Peyer's patch (tissue), 4 donors: ENCODE measurements around the gene BMP6. TPM values are rescaled to one million over a fixed set of nuclear protein-coding genes. Genes with fewer than 3 reads are reported as not detected.

ENCODE experiments used
- DNase-seq, 3 donors: peaks; one replicate each; pipeline ENCODE4 v3.0.0-alpha.2; 2017 to 2019
- H3K27ac ChIP-seq, 4 donors: fragments of 200-600 bp; sonication (generic); one replicate each; pipeline ENCODE4 v1.5.1; 2016 to 2019
- H3K27me3 ChIP-seq, 2 donors: fragments of 200-600 bp; sonication (generic); one replicate each; pipeline ENCODE4 v1.5.1; 2019
- H3K36me3 ChIP-seq, 3 donors: fragments of 200-600 bp; sonication (generic); one replicate each; pipeline ENCODE4 v1.5.1; 2016 to 2019
- H3K4me1 ChIP-seq, 4 donors: fragments of 200-600 bp; sonication (generic); one replicate each; pipeline ENCODE4 v1.5.1; 2016 to 2019
- H3K4me3 ChIP-seq, 4 donors: fragments of 200-600 bp; sonication (generic); 1 replicate in 3 of 4; 2 replicates in 1 of 4; pipeline ENCODE4 v1.5.1; 2016 to 2019; ENCODE audit warnings: mild to moderate bottlenecking in 1 of 4
- H3K9me3 ChIP-seq, 4 donors: fragments of 200-600 bp; sonication (generic); one replicate each; pipeline ENCODE4 v1.5.1; 2016 to 2019; ENCODE audit warnings: mild to moderate bottlenecking in 1 of 4
- POLR2A ChIP-seq, 2 donors: fragments of 450-650 bp; IDR thresholded peaks; one replicate each; pipeline ENCODE4 v1.5.1; 2017; ENCODE audit warnings: antibody characterized with exemption in 2 of 2, mild to moderate bottlenecking in 2 of 2, moderate library complexity in 2 of 2
- total RNA-seq, 4 donors: library from RNA; depleted of rRNA; stranded (reverse); fragments of >200 nt; gene quantifications; one replicate each; pipeline ENCODE4 v1.1.0, GENCODE V29; 2016
- TF ChIP-seq, protein P1 (sequence below), 6 experiments: fragments of 450-650 bp in 4 of 6; fragments of 200-600 bp in 2 of 6; sonication (generic) in 1 of 6; IDR thresholded peaks; one replicate each; pipeline ENCODE4 v1.5.1; 2017 to 2019; ENCODE audit warnings: antibody characterized with exemption in 6 of 6, mild to moderate bottlenecking in 3 of 6, moderate library complexity in 1 of 6

Gene BMP6
- total RNA-seq, 4 donors from 2014 or later, result 0.88 to 3.6 (median 2.2) TPM

DNA sequence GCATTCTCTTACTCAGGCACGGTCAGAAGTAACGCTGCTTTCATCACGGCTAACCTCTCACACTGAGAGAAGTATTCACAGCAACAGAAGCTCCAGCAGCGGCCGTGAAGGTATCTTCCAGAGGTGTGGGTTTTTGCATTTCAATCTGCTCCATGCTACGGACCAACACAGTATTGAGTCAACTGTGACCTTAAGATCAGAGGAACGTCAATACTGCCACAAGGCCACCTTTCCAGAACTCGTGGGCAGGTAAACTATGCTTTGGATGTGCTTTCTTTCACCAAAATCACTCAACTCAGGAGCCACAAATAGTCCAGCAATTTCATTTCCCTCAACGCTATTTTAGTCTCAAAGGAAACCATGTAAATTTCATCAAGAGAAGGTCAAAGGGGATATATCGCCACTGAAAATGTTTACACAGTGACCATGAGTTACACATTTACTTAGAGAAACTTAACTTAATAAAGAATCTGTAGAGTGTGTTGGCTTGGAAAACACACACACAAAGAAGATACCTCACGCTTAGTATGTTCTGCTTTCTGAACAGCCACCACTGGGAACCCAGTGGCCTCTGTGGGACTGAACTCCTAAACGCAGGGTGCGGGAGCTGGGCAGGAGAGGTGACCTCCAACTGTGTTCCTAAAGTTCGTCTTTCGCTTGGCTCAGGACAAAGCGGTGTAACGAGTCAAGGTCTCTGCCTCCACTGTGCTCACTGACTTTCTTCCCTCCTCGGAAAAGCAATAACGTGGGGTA, 156.8 kb downstream of the BMP6 start:
- Histone ChIP-seq H3K27ac (no peak overlapping the region), H3K9me3 (no peaks in the 10 kb centered on the region), H3K4me3 (no peak overlapping the region), H3K36me3 (peaks cover 0 to 74% (median 3%) of the 10 kb centered on the region in 3 donors), H3K4me1 (no peaks in the 10 kb centered on the region), H3K27me3 (no peaks in the 10 kb centered on the region)
- TF ChIP-seq, protein P1, sequence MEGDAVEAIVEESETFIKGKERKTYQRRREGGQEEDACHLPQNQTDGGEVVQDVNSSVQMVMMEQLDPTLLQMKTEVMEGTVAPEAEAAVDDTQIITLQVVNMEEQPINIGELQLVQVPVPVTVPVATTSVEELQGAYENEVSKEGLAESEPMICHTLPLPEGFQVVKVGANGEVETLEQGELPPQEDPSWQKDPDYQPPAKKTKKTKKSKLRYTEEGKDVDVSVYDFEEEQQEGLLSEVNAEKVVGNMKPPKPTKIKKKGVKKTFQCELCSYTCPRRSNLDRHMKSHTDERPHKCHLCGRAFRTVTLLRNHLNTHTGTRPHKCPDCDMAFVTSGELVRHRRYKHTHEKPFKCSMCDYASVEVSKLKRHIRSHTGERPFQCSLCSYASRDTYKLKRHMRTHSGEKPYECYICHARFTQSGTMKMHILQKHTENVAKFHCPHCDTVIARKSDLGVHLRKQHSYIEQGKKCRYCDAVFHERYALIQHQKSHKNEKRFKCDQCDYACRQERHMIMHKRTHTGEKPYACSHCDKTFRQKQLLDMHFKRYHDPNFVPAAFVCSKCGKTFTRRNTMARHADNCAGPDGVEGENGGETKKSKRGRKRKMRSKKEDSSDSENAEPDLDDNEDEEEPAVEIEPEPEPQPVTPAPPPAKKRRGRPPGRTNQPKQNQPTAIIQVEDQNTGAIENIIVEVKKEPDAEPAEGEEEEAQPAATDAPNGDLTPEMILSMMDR (IDR thresholded peaks at IDR 0.05), result no peak
- no peak for TF ChIP-seq POLR2A (IDR thresholded peaks at IDR 0.05)
- DNase-seq, result no peak

DNA sequence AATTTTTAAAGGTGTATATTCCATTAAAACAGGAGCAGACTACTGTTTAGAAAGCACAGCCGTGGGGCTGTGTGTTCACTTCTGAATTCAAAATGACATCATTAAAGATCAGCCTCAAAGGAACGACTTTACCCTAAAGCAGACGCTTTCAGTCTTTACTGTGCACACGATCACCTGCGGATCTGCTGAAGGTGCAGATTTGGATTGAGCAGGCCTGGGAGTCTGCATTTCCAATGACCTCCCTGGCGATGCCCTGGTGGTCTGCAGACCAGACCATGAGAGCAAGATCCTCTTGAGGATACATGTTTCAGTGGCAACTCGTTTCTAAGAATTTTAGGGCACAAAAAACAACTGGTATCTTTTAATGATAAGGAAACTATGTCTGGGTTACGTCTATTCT, 157.5 kb downstream of the BMP6 start:
- no peak overlapping the region for H3K4me3 ChIP-seq
- peaks cover 0 to 81% (median 3%) of the 10 kb centered on the region in 3 donors for H3K36me3 ChIP-seq
- no peak for DNase-seq
- H3K4me1 ChIP-seq, result no peaks in the 10 kb centered on the region
- H3K27ac ChIP-seq, result no peak overlapping the region
- TF ChIP-seq POLR2A (IDR thresholded peaks at IDR 0.05), result no peak
- TF ChIP-seq, protein P1 (IDR thresholded peaks at IDR 0.05), result no peak
- H3K27me3 ChIP-seq, result no peaks in the 10 kb centered on the region
- H3K9me3 ChIP-seq, result no peaks in the 10 kb centered on the region

DNA sequence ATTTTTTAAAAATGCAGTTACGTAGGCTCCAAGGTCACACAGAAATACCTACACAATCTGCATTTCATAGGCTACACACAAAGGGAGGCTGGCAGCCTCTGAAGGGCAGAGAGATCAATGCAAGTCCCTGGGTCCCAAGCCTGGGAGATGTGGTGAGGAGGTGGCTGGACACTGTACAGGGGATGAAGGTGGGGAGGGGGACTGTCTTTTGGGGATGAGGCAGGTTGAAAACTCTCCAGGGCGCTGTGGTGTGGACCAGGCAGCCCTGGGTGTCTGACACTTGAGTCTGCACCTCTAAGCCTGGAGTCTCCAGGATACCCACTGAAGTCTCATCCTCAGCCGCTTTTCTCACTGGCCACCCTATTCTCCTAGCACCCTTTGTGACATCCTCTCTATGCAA, 160.2 kb downstream of the BMP6 start:
- no peak overlapping the region for H3K4me3 ChIP-seq
- no peaks in the 10 kb centered on the region for H3K4me1 ChIP-seq
- TF ChIP-seq POLR2A (IDR thresholded peaks at IDR 0.05), result no peak
- TF ChIP-seq, protein P1 (IDR thresholded peaks at IDR 0.05), result no peak
- peaks cover 0 to 97% (median 3%) of the 10 kb centered on the region in 3 donors for H3K36me3 ChIP-seq
- no peaks in the 10 kb centered on the region for H3K27me3 ChIP-seq
- no peak overlapping the region for H3K27ac ChIP-seq
- no peak for DNase-seq
- H3K9me3 ChIP-seq, result no peaks in the 10 kb centered on the region

DNA sequence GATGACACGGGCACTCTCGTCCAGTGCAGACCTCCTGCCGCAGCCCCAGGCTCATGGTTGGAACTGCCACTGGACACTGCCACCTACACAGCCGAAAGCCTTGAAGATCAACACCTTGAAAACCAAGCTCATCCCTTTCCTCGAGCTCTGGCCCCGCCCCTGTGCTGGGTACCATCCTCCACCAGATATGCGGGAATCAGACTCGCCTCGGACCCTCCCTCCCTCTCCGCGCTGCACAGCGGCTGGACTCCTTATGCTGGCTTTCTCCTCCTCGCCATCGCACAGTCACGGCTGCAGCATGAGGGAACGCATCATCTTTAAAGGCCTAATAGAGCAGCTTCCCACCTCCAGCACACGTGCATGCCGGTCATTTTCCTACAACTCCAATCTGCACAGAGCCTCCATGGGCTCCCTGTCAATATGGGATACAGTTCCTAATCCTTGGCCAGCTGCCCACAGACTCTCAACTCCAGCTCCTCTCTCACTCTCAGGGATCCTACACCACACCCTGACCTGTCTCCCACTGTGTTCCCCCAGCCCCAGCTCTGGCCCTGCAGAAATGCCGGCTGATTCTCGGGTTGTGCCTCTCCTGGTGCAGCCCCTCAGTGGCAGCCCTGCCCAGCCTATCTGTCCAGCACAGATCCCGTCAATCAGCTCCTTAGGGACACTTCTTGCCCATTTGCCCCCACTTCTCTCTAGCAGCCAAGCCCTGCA, 161.5 kb downstream of the BMP6 start:
- H3K9me3 ChIP-seq, result no peaks in the 10 kb centered on the region
- no peak for DNase-seq
- no peak for TF ChIP-seq POLR2A (IDR thresholded peaks at IDR 0.05)
- TF ChIP-seq, protein P1 (IDR thresholded peaks at IDR 0.05), result no peak
- no peaks in the 10 kb centered on the region for H3K4me1 ChIP-seq
- H3K36me3 ChIP-seq, result peaks cover 0 to 96% (median 3%) of the 10 kb centered on the region in 3 donors
- no peak overlapping the region for H3K27ac ChIP-seq
- H3K4me3 ChIP-seq, result no peak overlapping the region
- no peaks in the 10 kb centered on the region for H3K27me3 ChIP-seq

DNA sequence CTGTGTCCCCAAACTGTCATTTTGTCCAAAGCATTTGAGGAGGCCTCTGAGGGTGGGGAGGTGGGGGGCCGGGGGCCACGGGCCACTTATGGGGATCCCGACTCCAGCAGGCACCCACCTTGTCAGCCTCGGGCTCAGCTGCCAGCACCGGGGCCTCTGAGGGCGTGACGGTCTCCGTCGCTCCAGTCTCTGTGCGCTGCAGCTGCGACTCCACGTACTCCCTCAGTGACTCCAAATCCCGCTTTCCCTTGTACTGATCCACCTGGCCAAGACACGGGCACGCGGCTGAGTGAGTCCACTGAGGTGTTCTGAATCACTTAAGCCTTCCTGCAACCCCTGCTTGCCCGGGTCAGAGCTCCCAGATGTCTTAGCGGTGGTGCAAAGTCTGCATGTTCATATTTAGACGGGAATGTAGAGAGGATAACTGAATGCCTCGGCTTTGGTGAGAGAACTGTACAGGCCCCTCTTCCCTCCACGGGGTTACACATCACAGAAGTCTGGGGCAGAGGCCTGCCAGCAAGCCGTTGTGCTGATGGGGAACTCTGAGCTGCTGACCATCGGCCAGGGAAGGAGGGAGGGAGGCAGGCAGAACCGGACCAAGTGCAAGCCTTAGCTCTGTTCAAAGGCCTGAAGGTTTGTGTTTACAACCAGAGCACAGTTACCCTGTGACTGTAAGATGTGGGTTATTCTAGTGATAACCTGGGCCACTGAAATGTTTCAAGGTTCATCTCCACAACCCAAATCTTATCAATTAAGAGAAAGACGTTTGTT, 162.9 kb downstream of the BMP6 start:
- Histone ChIP-seq H3K9me3 (no peaks in the 10 kb centered on the region), H3K36me3 (peaks cover 0 to 96% (median 3%) of the 10 kb centered on the region in 3 donors), H3K4me1 (no peaks in the 10 kb centered on the region), H3K4me3 (no peak overlapping the region), H3K27ac (no peak overlapping the region), H3K27me3 (no peaks in the 10 kb centered on the region)
- no peak for DNase-seq
- TF ChIP-seq POLR2A (IDR thresholded peaks at IDR 0.05), result no peak
- TF ChIP-seq, protein P1 (IDR thresholded peaks at IDR 0.05), result no peak
